Ovary (tissue), 9 donors: Measurements from ENCODE around the gene GPSM3. TPM values are rescaled to one million over a fixed set of nuclear protein-coding genes. Genes with fewer than 3 reads are reported as not detected.

Experiments
- DNase-seq, 5 donors: peaks; one replicate each; pipeline ENCODE4 v3.0.0-alpha.2; 2019 to 2020
- H3K27ac ChIP-seq, 2 donors: fragments of 200-600 bp; one replicate each; pipeline versions ENCODE4 v1.5.1 to v1.8.0; 2019 to 2022
- H3K27me3 ChIP-seq: fragments of 200-600 bp; one replicate; pipeline ENCODE4 v1.8.0; 2022
- H3K36me3 ChIP-seq: fragments of 200-600 bp; sonication (generic); one replicate; pipeline ENCODE4 v1.5.1; 2019
- H3K4me1 ChIP-seq: one replicate; pipeline ENCODE4 v1.8.1; 2013; ENCODE audit warnings: mild to moderate bottlenecking, moderate library complexity; ENCODE audit not compliant: insufficient read depth
- H3K4me3 ChIP-seq: fragments of 200-600 bp; sonication (generic); one replicate; pipeline ENCODE4 v1.5.1; 2017
- H3K9me3 ChIP-seq, 2 donors: fragments of 200-600 bp in 1 of 2; sonication (generic) in 1 of 2; one replicate each; pipeline versions ENCODE4 v1.5.1 to v1.8.1; 2013 to 2019; ENCODE audit warnings: mild to moderate bottlenecking in 1 of 2, moderate library complexity in 1 of 2
- CTCF ChIP-seq, 3 donors: fragments of 450-650 bp in 2 of 3; fragments of 200-600 bp in 1 of 3; IDR thresholded peaks; one replicate each; pipeline versions ENCODE4 v1.5.1 to v1.8.0; 2016 to 2022; ENCODE audit warnings: antibody characterized with exemption in 3 of 3, mild to moderate bottlenecking in 1 of 3
- EP300 ChIP-seq: sonication (generic); formaldehyde crosslinking; IDR thresholded peaks from one replicate; pipeline ENCODE4 v1.6.1; 2017; ENCODE audit warnings: antibody characterized with exemption
- POLR2A ChIP-seq: fragments of 450-650 bp; IDR thresholded peaks from one replicate; pipeline ENCODE4 v1.6.1; 2017; ENCODE audit warnings: antibody characterized with exemption, mild to moderate bottlenecking, moderate library complexity
- WGBS, 3 donors: extraction: QIAGEN DNeasy Blood & Tissue Kit in 1 of 3; methylation state at CpG; one replicate each; pipeline versions ENCODE4 v1.1.5 to v1.1.7; 2013 to 2017; 5-methylcytosine and 5-hydroxymethylcytosine counted together
- intact Hi-C, 4 donors: fragments of 100-400 bp; cut with DNase I; formaldehyde crosslinking; loops; one replicate each; pipeline versions ENCODE4 v1.11.0 to v1.15.1; 2022 to 2023
- polyA plus RNA-seq, 2 donors: library from polyadenylated mRNA; stranded (reverse); fragments of 200-250 nt in 1 of 2; fragments of 350-450 nt in 1 of 2; fragmentation: Illumina TruSeq in 1 of 2; extraction: RNeasy Lipid Tissue Mini Kit (QIAGEN cat#74804) in 1 of 2; gene quantifications; one replicate each; pipeline ENCODE4 v1.2.3, GENCODE V29; 2013 to 2014
- total RNA-seq, 7 donors: library from RNA; depleted of rRNA in 2 of 7; stranded (reverse); fragments of >200 nt in 2 of 7; fragmentation: NEBNext Ultra II Directional in 3 of 7; extraction: Animal tissue kit (Norgen Biotek cat#: 25700) in 3 of 7; gene quantifications; one replicate each; pipeline versions ENCODE4 v1.1.0 to v1.2.4, GENCODE V29; 2016 to 2023
- donor health status: DM: no; HTN: no; CAD: no; lungs with moderate emphysema.
- donor health status: DM: no; HTN: no; CAD: no.
- donor health status: Bipolar disorder and iron deficiency.
- donor health status: DM: yes; HTN: yes; CAD: no.
- donor health status: DM: no; HTN: no; CAD: no.
- donor health status: DM: yes; HTN: yes; CAD: no.

The GPSM3 gene
- total and polyA plus RNA-seq, 9 donors, result 3.1 to 8.7 (median 5.2) TPM

- H3K9me3 ChIP-seq, result no peaks in the 10 kb centered on the region
- H3K36me3 ChIP-seq, result no peaks in the 10 kb centered on the region
- H3K4me1 ChIP-seq, result peaks cover 6% of the 10 kb centered on the region
- intact Hi-C loops, result no loop called here
- TF ChIP-seq EP300 (no peak), CTCF (IDR thresholded peaks at IDR 0.05) (no peak), POLR2A (no peak)
- 10 to 11% (median 10%) methylated on average over 5 of the region's 5 CpGs for WGBS, 3 donors
- peak overlapping the region; percentile 93 to 99 for H3K27ac ChIP-seq
- H3K27me3 ChIP-seq, result no peaks in the 10 kb centered on the region
- peak in 1 of 5 donors; percentile 24 for DNase-seq
- peak overlapping the region; percentile 70 for H3K4me3 ChIP-seq
These were observed 15.8 kb downstream of the GPSM3 start for GRCh38 chr6:32176476-32177182.

DNA sequence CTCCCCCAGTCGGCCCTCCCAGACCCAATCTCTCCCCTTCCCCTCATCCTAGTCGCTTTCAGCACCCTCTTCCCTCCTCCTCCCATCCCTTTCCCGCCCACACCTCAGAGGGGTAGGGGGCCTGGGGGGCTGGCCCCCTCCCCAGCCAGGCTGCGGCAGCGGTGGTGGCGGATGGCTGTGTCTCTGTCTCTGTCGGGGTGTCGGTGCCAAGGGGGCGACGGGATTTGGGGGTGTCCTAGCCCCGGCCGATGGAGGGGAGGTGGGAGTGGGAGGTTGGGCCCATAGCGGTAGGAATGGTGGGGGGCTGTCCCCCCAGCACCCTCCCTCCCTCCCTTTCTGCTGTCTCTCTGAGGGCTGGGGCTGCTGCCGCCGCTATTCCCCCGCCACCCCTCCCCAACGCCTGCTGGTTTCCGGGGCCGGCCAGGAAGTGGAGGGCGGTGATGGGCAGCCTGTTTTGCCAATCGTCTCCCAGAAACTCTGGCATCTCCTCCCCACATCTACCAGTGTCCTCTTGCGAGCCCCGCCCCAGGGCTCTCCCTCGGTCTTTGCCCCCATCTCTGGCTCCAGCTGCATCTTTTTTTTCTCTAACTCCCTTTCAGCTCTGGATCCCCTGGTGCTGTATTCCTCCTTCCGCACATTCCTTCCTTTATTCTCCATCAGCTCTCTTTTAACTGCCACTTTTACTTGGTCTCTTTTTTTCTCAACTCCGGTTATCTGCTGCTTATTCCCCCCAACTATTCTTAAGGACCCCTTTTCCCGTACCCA, 16.6 kb downstream of the GPSM3 start, which contains the start of gene AGPAT1:
Gene AGPAT1 (minus strand): TSS at position 374 of the 765 bp plus-strand sequence. CDS start 4,588 bp downstream, outside the sequence.
- Histone ChIP-seq H3K4me3 (peak within 1 kb of the TSS; percentile 70), H3K36me3 (no peaks in the 10 kb centered on the region), H3K27me3 (no peaks in the 10 kb centered on the region), H3K27ac (peak within 1 kb of the TSS; percentile 93 to 99), H3K4me1 (peaks cover 6% of the 10 kb centered on the region), H3K9me3 (no peaks in the 10 kb centered on the region)
- TF ChIP-seq CTCF (IDR thresholded peaks at IDR 0.05), result no peak
- peak; percentile 66 for TF ChIP-seq POLR2A
- no peak for TF ChIP-seq EP300
- peak; percentile 98 to 99 (median 98) for DNase-seq
- 1 to 2% (median 1%) methylated on average over 24 to 27 of the region's 27 CpGs for WGBS, 3 donors
- intact Hi-C loops, result no loop called here

- H3K27ac ChIP-seq, result peak overlapping the region; percentile 88 to 99
- no peaks in the 10 kb centered on the region for H3K9me3 ChIP-seq
- intact Hi-C loops, result no loop called here
- DNase-seq, result no peak
- H3K36me3 ChIP-seq, result no peaks in the 10 kb centered on the region
- 5 to 13% (median 10%) methylated on average over 2 of the region's 2 CpGs for WGBS, 3 donors
- H3K27me3 ChIP-seq, result no peaks in the 10 kb centered on the region
- TF ChIP-seq EP300 (no peak), CTCF (IDR thresholded peaks at IDR 0.05) (no peak), POLR2A (no peak)
- H3K4me1 ChIP-seq, result peaks cover 6% of the 10 kb centered on the region
- H3K4me3 ChIP-seq, result peak overlapping the region; percentile 70
These were observed 17.1 kb downstream of the GPSM3 start for GRCh38 chr6:32175322-32175710.

- Histone ChIP-seq H3K27me3 (no peaks in the 10 kb centered on the region), H3K4me1 (peaks cover 5% of the 10 kb centered on the region), H3K36me3 (no peaks in the 10 kb centered on the region), H3K4me3 (no peak overlapping the region), H3K9me3 (no peaks in the 10 kb centered on the region), H3K27ac (no peak overlapping the region)
- no peak for TF ChIP-seq POLR2A
- no peak for TF ChIP-seq EP300
- TF ChIP-seq CTCF (IDR thresholded peaks at IDR 0.05), result no peak
- DNase-seq, result no peak
- intact Hi-C loops, result loop anchor here in 1 of 4 donors (5.0 kb wide), 1 partner anchor 57 kb away; no protein-coding TSS in a partner anchor
- WGBS, 3 donors, result 67 to 86% (median 71%) methylated on average over 1 of the region's 1 CpG
These were observed 18.0 kb downstream of the GPSM3 start for GRCh38 chr6:32174416-32174815.
